NCI-H2196 (cell line): ENCODE data around the gene ANK2.

ENCODE experiments used
- DNase-seq: peaks from one replicate; lab custom pipeline; 2025; ENCODE audit not compliant: unreplicated experiment; lab: John Stamatoyannopoulos, UW

Gene ANK2

GRCh38 chr4:113278324-113278934, 229.0 kb downstream of the ANK2 start:
- peak; percentile 13 for DNase-seq

DNA sequence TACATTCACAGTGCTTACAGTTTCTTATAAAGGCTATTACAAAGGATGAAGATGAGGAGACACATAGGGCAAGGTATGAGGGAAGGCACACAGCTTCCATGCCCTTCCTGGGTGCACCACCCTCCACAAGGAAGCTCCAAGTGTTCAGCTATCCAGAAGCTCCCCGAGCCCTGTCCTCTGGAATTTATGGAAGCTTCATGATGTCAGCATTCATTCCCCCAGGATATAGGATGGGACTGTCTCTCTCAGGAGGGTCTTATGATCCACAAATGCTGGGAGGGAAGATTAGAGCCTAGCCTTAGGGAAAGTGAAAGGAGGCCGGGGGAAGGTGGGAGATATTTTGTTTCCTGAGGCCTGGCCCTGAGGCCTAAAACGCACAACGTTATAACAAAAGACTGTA, 236.0 kb downstream of the ANK2 start:
- no peak for DNase-seq

GRCh38 chr4:113288257-113288656, 238.8 kb downstream of the ANK2 start:
- no peak for DNase-seq

GRCh38 chr4:113288696-113289095, 239.2 kb downstream of the ANK2 start:
- DNase-seq, result no peak

GRCh38 chr4:113289766-113290165, 240.3 kb downstream of the ANK2 start:
- no peak for DNase-seq

GRCh38 chr4:113290666-113291065, 241.2 kb downstream of the ANK2 start:
- no peak for DNase-seq

GRCh38 chr4:113292371-113293042, 243.1 kb downstream of the ANK2 start:
- DNase-seq, result no peak

DNA sequence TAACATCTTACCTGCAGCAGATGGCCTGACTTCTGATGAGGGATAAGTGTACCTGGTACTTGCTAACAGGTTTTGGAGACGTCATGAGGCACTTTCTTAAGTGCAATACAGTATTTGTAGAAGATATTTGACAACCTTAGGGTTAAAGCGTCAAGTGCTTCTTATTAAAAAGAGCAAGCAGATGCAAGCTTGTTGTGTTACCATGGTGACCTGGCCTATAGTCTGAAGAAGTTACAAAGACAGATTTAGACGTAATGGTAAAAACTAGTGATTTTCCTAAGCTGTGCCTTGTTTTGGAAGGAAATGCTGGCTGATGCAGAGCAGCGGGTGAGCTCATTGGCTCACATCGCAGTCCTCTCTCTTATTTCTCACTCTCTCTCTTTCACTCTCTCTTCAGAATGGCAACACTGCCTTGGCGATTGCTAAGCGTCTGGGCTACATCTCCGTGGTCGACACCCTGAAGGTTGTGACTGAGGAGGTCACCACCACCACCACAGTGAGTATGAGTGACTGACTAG, 243.6 kb downstream of the ANK2 start:
- DNase-seq, result no peak

- no peak for DNase-seq
Observed at GRCh38 chr4:113293674-113294073, 244.2 kb downstream of the ANK2 start.

- DNase-seq, result no peak
Observed at GRCh38 chr4:113294908-113295307, 245.5 kb downstream of the ANK2 start.

- DNase-seq, result no peak
Observed at GRCh38 chr4:113300471-113300928, 251.0 kb downstream of the ANK2 start.

- DNase-seq, result no peak
Observed at GRCh38 chr4:113302051-113302450, 252.6 kb downstream of the ANK2 start.

- no peak for DNase-seq
Observed at GRCh38 chr4:113303315-113303714, 253.9 kb downstream of the ANK2 start.

DNA sequence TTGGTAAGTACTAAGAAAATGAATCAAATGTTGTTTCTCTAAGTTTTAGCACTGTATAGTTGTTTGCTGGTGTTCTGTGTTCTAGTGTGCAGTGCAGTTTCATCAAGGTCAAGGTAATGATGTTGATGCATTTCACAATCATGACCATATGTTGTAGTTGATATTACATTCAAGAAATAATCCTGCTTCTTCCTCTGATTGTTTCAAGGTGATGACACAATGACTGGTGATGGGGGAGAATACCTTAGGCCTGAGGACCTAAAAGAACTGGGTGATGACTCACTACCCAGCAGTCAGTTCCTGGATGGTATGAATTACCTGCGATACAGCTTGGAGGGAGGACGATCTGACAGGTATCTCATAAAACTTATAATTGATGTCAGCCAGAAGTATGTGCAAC, 261.6 kb downstream of the ANK2 start:
- no peak for DNase-seq

GRCh38 chr4:113312529-113312928, 263.1 kb downstream of the ANK2 start:
- DNase-seq, result no peak

DNA sequence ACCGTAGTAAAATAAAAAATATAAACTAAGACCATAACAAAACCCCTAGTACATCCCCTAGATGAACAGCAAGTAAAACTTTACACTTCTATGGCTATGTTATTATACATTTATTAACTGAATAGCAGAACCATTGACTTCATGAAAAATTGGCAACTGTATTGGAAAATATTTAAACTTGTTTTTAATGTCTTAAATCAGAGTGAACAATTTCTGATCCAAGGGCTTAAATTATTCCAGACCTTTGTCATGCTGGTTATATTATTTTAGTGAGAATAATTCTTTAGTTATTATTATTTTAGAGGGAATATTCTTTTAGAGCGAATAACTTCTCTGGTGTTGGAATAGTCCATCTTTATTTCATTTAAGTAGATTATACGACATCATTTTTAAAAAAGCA, 265.0 kb downstream of the ANK2 start:
- no peak for DNase-seq

- DNase-seq, result no peak
Observed at GRCh38 chr4:113316879-113317278, 267.4 kb downstream of the ANK2 start.

- no peak for DNase-seq
Observed at GRCh38 chr4:113317523-113317922, 268.1 kb downstream of the ANK2 start.

DNA sequence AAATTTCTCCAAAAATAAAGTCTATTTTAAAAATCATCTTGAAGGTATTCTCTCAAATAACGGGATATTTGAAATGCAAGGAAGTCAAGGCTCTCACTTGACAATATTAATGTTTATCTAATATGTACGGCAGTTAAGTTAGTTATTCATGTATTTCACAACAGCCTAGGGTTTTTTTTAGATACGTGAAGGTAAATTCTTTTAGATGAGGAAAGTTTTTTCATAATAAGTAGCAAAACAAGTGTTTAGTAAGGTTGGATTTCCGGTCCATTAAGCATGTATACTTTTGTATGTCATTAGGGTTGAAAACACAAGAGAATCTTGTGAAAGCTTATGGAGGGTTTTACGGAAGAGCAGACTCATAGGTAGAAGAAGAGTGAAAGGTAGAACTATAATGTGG, 273.3 kb downstream of the ANK2 start:
- no peak for DNase-seq

DNA sequence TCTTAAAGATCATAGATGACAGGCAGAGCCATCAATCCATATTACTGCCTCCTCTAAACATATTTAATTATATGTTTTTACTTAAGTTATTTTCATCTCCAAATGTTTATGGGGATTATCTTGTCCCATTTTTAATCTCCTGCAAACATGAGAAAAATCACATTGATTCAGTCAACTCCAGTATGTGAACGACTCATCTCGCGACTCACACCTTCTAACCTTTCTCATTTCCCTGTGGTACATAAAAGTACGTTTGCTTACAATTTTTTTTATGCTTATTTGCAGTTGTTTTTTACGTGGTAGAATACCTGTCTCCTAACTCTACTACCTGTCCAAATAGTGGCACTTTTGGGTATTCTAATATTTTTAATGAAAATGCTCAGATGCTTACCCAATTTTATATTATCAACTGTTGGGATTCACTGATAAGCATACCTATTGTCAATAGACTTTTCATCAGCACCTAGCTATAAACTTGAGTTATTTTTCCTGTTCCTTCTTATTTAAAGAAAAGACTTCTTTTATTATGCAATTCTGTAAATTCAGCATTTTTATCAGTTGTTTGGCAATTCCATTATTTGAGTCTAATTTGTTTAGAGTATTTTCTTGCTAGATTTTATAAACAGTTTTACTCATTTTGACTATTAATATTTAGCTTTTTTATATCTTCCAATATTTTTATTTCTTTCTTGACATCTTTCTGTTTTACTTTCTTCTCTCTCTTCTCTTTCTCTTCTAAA, 276.6 kb downstream of the ANK2 start:
- no peak for DNase-seq

DNA sequence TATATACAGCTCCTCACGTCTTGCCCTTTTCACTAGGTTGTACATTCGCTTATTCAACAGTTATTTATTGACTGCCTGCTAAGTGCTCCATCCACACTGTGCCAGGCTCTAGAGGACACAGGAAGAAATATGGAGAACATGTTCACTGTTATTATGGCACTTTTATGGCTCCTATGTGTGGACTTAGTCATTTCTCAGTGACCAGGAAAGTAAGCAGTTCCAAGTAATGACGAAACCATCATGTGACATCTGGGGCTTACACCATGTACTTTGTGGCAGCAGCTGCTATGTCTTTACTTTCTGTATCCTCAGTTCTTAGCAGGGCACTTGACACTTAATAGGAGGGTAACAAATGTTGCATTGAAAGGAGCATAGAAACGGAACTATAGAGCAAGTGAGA, 278.0 kb downstream of the ANK2 start:
- no peak for DNase-seq

- no peak for DNase-seq
Observed at GRCh38 chr4:113328514-113328913, 279.1 kb downstream of the ANK2 start.
